HCT116 (cell line): ENCODE measurements around the gene CEP97.
"Not testable (repeated sequence)": the region's sequence is repeated elsewhere in the genome, so short reads cannot be mapped to it uniquely, and the experiment has no call there.

Source experiments
- CEBPB ChIP-seq: IDR thresholded peaks from 2 replicates; pipeline ENCODE4 v1.6.1; 2012; ENCODE audit warnings: low read depth
- CTCF ChIP-seq, 3 experiments: fragments of 200-600 bp in 1 of 3; sonication (generic) in 1 of 3; IDR thresholded peaks in 2 of 3; conservative IDR thresholded peaks in 1 of 3; 2 replicates each; pipeline ENCODE4 v1.5.1; 2012 to 2017; ENCODE audit warnings: low read depth in 2 of 3, low read length in 2 of 3, antibody characterized with exemption in 1 of 3, borderline replicate concordance in 1 of 3, control low read depth in 1 of 3, mild to moderate bottlenecking in 1 of 3, mixed read lengths in 1 of 3, mixed run types in 1 of 3, moderate library complexity in 1 of 3; ENCODE audit not compliant: insufficient read depth in 1 of 3
- EZH2 ChIP-seq: fragments of 200-600 bp; sonication (generic); IDR thresholded peaks from 2 replicates; pipeline ENCODE4 v1.6.1; 2017; ENCODE audit warnings: antibody characterized with exemption, mixed run types
- EZH2phosphoT487 ChIP-seq: fragments of 200-600 bp; IDR thresholded peaks from 2 replicates; pipeline ENCODE4 v1.6.1; 2018; ENCODE audit warnings: antibody characterized with exemption, borderline replicate concordance
- FOSL1 ChIP-seq: IDR thresholded peaks from 2 replicates; pipeline ENCODE4 v1.6.1; 2012; ENCODE audit warnings: low read depth
- JUND ChIP-seq: IDR thresholded peaks from 2 replicates; pipeline ENCODE4 v1.6.1; 2012
- MAX ChIP-seq: IDR thresholded peaks from 2 replicates; pipeline ENCODE4 v1.6.1; 2012
- POLR2A ChIP-seq: IDR thresholded peaks from 2 replicates; pipeline ENCODE4 v1.7.0; 2011; ENCODE audit warnings: borderline replicate concordance; ENCODE audit not compliant: insufficient read depth, insufficient read length; ENCODE audit errors: extremely low read depth
- POLR2AphosphoS5 ChIP-seq: IDR thresholded peaks from 2 replicates; pipeline ENCODE4 v1.6.1; 2011; ENCODE audit warnings: mild to moderate bottlenecking, low read depth, low read length, moderate library complexity
- REST ChIP-seq: IDR thresholded peaks from 2 replicates; pipeline ENCODE4 v1.6.1; 2012; ENCODE audit warnings: low read depth
- SIN3A ChIP-seq: IDR thresholded peaks from 2 replicates; pipeline ENCODE4 v1.6.1; 2012; ENCODE audit warnings: low read depth
- SP1 ChIP-seq: IDR thresholded peaks from 2 replicates; pipeline ENCODE4 v1.6.1; 2012; ENCODE audit warnings: low read depth
- YY1 ChIP-seq: IDR thresholded peaks from 2 replicates; pipeline ENCODE4 v1.6.1; 2011; ENCODE audit warnings: low read length, low read depth, moderate library complexity, mild to moderate bottlenecking; ENCODE audit not compliant: insufficient replicate concordance; ENCODE audit errors: extremely low read depth
- ZNF274 ChIP-seq: fragments of 200-500 bp; sonication (Bioruptor generic); IDR thresholded peaks from 2 replicates; pipeline ENCODE4 v1.6.1; 2014; ENCODE audit warnings: mild to moderate bottlenecking, low read depth, low read length, inconsistent platforms

- not testable (repeated sequence) for TF ChIP-seq REST; POLR2A; CTCF (IDR thresholded peaks at IDR 0.05 in 2 of 3, conservative IDR thresholded peaks at IDR 0.05 in 1 of 3; ENCODE audit: borderline replicate concordance in 1 of 3, insufficient read depth in 1 of 3, low read depth in 2 of 3, low read length in 2 of 3); FOSL1; POLR2AphosphoS5; YY1; MAX; SP1; SIN3A; CEBPB; ZNF274; EZH2; JUND; EZH2phosphoT487
These were observed 19.8 kb upstream of the CEP97 start for GRCh38 chr3:101704639-101705038.
